HG03066 (cell line): ENCODE results near the gene IFNGR1.
"Not testable (repeated sequence)": the region's sequence is repeated elsewhere in the genome, so short reads cannot be mapped to it uniquely, and the experiment has no call there.

ENCODE experiments used
- ATAC-seq: cut with Tn5 transposase; IDR thresholded peaks from one replicate; pipeline ENCODE4 v1.9.1; 2021; ENCODE audit warnings: low read depth; ENCODE audit not compliant: unreplicated experiment

Gene IFNGR1

DNA sequence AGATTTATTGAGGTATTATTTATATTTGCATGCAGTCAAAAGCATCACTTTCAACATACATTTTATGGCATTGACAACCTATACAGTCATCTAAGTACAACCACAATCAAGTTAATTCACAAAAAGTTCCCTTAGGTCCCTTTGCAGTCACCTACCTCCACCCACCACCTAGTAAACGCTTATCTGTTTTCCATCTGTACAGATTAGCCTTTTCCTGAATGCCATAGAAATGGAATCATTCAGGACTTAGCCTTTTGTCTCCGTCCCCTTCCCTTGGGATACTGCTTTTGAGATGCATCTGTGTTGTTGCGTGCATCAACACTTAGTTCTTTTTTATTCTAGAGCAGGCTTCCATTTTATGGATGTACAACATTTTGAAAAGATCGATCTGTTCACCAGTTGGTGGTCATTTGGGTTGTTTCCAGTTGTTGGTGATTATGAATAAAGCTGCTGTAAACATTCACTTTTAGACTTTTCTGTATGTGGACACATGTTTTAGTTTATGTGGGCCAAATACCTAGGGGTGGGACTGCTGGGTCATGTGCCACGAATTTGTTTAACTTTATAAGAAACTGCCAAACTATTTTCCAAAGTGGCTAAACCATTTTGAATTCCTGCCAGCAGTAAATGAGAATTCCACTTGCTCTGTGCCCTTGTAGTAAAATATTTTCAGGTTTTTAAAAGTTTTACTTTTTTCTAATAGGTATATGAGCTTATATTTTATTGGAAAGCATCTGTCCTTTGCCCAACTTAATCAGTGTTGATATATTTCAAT is 17.6 kb upstream of the IFNGR1 start:
- ATAC-seq: no peak

- no peak for ATAC-seq
Measured at GRCh38 chr6:137235686-137236085, 16.5 kb upstream of the IFNGR1 start.

DNA sequence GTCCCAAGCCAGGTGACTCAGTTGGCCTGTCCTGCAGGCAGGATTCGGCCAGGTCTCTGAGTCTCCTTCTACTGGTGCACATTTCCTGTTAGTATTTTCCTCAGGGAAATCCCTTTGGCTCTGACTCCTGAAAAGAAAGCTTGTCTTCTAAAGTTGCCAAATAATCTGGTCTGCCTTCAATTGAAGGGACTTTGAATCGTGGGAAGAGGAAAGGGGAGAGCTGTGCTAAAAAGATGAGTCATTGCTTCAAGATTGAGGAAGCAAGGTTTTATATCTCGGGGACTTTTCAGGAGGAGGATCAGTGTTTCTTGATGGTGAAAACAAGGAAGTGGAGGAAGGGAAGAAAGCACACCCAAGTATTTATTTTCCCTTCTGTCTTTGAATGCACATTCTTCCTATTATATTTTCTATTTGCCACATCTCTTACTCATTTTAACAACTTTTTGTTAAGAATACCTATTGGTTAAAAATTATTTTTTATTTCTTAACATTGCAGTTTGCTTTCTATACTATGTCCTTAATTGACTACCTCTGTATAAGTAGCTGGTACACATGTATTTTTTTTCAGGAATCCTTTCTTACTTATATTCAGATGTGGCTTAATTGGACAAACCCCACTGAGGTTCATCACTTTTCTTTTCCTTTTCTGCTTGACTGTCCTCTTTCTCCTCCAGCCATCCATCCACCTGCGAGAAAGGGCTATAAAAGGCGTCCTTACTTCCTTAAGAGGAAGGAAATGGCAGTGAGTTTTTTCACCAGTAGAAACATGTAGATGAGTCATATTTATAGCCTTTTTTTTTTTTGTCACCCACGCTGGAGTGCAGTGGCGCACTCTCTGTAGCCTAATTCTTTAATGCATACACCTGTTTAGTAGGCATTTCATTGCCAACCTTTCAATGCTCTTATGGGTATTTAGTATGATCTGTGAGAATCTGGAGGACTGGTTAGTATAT is 15.0 kb upstream of the IFNGR1 start:
- peak; percentile 58 for ATAC-seq

- ATAC-seq: no peak
Measured at GRCh38 chr6:137231895-137232294, 12.7 kb upstream of the IFNGR1 start.

DNA sequence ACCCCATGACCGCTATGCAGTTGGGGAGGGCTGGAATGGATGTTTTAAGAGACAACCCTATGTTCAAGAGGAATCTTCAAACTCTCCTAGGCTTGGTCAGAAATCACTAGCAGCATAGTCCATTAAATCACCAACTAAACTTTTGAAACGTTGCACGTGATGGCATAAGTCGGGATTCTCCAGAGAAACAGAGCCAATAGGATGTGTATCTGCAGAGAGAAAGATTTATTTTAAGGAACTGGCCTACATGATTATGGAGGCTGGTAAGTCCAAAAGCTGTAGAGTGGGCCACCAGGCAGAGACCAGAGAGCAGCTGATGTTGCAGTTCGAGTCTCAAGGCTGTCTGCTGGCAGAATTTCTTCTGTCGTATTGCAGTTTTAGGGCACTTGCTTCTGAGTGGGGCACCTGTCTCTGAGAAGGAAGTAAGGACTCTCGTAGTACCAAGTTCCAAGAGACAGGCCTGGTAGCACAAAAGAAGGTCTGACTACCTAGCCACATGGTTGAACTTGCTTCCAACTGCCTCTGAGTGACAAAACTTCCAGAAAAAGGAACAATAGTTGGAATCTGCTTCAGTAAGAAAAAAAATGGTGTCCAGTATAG is 11.9 kb upstream of the IFNGR1 start:
- no peak for ATAC-seq

- ATAC-seq: no peak
Measured at GRCh38 chr6:137230547-137230946, 11.4 kb upstream of the IFNGR1 start.

DNA sequence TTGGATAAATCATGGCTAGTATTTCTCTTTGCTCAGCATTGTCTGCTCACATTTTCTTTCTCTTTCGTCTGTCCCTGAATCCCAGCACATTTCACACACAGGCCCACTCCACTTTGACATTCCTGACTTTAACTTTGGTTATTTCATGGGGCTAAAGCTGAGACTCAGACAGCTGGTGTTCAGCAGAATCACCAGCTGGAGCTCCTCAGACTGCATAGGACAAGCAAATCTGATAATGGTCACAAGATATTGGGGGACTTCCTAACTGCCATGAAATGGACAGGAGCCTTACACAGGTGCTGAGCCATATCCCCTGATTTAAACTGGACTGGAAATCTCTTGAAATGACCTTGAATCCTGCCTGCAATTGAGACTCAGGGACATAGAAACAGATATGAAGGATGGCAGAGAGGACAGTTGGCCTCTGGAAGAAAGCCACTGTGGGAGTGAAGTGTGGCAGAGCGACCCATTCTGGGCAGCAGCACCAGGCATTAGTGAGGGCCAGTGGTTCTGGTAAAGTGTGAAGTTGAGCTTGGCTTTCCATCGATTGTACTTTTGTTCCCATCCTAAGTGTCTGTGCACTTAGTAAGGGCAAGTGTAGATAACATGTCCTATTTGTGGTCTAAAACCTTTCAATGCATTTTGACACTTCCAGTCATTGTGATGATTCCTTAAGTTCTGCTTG is 10.0 kb upstream of the IFNGR1 start:
- ATAC-seq: no peak

GRCh38 chr6:137227871-137228302 is 8.7 kb upstream of the IFNGR1 start:
- peak; percentile 68 for ATAC-seq

DNA sequence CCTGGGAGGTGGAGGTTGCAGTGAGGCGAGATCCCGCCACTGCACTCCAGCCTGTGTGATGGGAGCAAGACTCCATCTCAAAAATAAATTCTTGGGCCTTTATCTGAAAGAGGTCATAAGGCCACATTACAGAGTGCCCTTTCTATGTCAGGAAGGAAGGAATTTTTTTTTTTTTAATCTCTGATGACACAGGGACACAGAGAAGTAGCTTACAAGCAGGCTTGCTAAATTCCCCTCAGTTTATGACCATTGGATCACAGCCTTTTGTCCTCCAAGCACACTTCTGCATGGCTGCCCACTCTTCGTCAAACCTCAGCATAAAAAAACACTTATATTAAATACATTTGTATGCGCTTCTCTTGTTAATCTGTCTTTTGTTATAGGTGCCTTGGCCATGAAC is 7.5 kb upstream of the IFNGR1 start:
- ATAC-seq: no peak

DNA sequence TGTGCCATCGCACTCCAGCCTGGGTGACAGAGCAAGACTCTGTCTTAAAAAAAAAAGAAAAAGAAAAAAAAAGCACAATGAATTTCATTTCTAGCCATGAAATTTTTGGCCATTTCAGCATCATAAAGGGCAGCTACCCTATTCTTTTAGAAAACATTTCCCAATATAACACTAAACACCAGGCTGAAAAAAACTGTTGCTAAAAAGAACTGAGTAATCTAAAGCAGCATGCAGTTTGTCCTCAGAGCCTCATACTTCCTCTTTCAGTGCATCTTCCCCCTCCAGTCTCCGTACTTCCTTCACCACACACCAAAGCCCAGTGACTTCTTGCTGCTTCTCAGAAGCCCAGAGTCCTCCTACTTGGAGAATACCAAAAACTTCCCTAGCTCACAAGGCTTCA is 5.6 kb upstream of the IFNGR1 start:
- ATAC-seq: peak; percentile 44

- ATAC-seq: no peak
Measured at GRCh38 chr6:137223370-137224131, 4.4 kb upstream of the IFNGR1 start.

DNA sequence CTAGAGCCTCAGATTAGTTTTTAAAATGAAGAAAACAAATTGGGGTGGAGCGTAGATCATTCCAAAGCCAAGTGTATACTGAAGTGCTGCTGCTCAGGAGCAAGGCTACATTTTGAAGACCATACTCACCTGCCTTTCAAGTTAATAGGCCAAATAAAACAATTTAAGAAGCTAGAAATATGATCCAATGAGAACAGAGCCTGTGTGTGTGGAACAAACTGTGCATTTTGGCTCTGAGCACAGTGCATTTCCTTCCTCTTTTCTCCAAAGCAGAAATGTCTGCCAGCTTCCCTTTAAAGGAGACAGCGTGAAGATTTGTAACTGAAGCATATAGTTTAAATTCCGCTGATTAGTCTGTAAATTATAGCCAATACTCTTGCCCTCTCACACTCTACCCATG is 3.2 kb upstream of the IFNGR1 start:
- ATAC-seq: no peak

DNA sequence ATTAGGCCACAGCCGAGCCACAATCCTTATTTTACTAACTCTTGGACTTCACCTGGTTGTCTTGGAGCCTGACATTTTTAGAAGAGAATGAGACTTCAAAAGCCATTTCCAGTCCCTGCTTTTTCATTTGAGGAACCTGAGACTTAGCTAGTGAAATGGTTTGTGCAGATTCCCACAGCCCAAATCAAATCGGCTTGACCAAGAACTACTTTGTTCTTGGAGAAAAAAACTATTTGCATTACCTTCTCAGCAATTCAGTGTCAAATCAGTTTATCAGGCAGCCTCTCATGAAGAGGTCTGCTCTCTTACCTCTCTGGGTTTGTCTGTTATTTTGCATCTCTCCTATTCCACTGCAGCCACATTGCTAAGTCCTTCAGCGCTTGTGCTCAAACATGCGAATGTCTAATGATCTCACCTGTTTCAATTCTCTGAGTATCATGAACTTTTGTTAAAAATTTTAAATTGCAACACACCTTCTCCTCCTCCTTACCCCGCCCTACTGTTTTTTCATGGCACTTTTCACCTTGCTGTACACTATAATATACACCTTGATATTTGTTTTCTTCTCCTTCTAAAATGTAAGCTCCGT is 573 bp upstream of the IFNGR1 start:
- no peak for ATAC-seq

GRCh38 chr6:137218473-137218916 is 690 bp downstream of the IFNGR1 start:
- peak; percentile 38 for ATAC-seq

GRCh38 chr6:137217801-137218472 is 1.2 kb downstream of the IFNGR1 start:
- no peak for ATAC-seq

DNA sequence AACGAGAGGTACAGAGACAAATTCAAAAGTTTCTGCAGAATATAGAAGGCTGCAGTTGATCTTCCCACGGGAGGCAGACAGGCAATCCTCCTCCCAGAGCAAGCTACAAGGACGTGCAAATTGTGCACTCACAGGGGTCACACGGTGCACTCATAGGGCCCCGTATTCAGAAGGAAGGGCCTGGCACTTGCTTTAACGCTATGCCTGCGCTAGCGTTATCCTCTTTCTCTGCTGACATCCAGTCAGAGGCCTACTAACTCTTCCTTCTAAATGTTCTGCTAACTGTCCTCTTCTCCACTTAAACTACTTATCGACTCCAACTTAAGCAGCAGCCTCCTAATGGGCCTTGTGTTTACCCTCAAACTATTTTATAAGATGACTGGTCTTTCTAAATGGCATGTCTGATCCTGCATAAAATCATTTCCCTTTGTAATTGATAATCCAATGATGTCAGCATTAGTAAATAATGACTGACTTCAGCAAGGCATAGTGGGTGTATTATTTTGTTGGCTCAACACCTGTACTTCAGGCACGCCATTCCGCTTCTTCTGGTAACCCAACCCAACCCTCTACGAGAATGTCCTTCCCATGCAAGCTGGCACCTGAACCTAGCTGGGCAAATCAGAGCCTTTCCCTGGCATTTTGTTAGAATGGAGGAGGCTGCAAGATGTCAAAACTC is 2.2 kb downstream of the IFNGR1 start:
- no peak for ATAC-seq

DNA sequence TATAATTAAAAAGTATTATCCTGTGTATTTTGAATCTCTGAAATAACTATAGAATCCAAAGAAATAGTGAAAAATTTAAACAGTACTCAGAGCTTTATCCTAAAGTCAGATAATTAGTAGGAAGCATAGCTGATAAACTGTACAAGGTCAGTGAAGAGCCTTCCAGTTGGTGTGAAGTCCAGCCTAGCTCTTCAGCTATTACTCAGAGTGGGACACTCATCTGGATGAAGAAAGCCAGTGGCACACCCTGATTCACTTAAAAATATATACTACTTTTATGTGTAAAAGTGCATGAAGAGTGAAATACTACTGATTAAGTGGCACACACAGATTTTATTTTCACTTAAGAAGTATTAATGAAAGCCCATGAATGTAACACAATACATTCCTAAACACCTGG is 3.1 kb downstream of the IFNGR1 start:
- no peak for ATAC-seq

- ATAC-seq: not testable (repeated sequence)
Measured at GRCh38 chr6:137215630-137216029, 3.6 kb downstream of the IFNGR1 start.
